C4-2B (cell line): ENCODE data around the gene CNOT1.

ENCODE experiments used
- H3K27ac ChIP-seq: fragments of 450-650 bp; 2 replicates; pipeline ENCODE4 v1.5.1; 2017
- CTCF ChIP-seq: fragments of 450-650 bp; conservative IDR thresholded peaks from 2 replicates; pipeline ENCODE4 v1.5.1; 2017; ENCODE audit warnings: mild to moderate bottlenecking
- ZFX ChIP-seq: fragments of 450-650 bp; IDR thresholded peaks from 2 replicates; pipeline ENCODE4 v1.6.1; 2017

CNOT1 gene

GRCh38 chr16:58548378-58548777 lies 81.2 kb downstream of the CNOT1 start:
- TF ChIP-seq ZFX (no peak), CTCF (no peak)
- no peak overlapping the region for H3K27ac ChIP-seq

- TF ChIP-seq CTCF (no peak), ZFX (no peak)
- H3K27ac ChIP-seq = no peak overlapping the region
Measured at GRCh38 chr16:58543685-58544084, 85.9 kb downstream of the CNOT1 start.

- H3K27ac ChIP-seq = no peak overlapping the region
- TF ChIP-seq ZFX (no peak), CTCF (no peak)
Measured at GRCh38 chr16:58542291-58542690, 87.3 kb downstream of the CNOT1 start.

GRCh38 chr16:58541711-58542110 lies 87.9 kb downstream of the CNOT1 start:
- TF ChIP-seq CTCF (no peak), ZFX (no peak)
- no peak overlapping the region for H3K27ac ChIP-seq

- TF ChIP-seq ZFX = no peak
- no peak for TF ChIP-seq CTCF
- H3K27ac ChIP-seq = no peak overlapping the region
Measured at GRCh38 chr16:58537124-58537906, 92.3 kb downstream of the CNOT1 start.

- TF ChIP-seq CTCF (no peak), ZFX (no peak)
- no peak overlapping the region for H3K27ac ChIP-seq
Measured at GRCh38 chr16:58536278-58536677, 93.3 kb downstream of the CNOT1 start.

GRCh38 chr16:58535100-58535499 lies 94.5 kb downstream of the CNOT1 start:
- no peak overlapping the region for H3K27ac ChIP-seq
- TF ChIP-seq CTCF (no peak), ZFX (no peak)
